ENCODE results near the gene DENND1B. TPM values are rescaled to one million over a fixed set of nuclear protein-coding genes. Genes with fewer than 3 reads are reported as not detected.

The DENND1B gene
- total and polyA plus RNA-seq, 2 of the 8 experiments (the other 6 are each of a cell fraction or from before 2014, with no cell fraction given): 0.74 to 3.3 TPM

DNA sequence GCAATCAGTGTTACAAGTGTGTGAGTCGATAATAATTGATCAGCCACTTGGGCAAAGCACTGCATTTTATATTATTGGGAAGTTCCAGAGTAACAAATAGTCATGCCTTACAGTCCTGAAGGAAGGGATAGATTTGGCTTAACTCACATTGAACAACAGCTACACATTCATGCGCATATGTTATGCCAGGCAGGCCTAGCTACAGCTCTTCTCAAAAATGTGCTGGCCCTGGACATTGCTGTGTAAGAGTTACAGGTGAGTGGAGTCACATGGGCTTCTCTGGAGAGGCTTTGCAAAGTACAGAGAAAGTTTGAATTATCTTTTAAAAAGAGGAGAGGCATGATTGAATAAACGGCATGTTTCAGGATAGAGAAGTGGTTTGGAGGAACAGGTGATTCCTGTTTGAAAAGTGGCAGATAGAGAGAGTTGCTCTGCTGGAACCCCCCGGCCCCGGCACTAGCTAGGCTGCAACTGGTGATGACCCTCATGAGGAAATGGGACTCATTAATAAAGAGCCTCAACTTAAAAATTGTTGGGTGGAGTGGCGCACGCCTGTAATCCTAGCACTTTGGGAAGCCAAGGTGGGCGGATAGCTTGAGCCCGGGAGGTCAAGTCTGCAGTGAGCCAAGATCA, 306.6 kb downstream of the DENND1B start (continued):
- TF ChIP-seq TBP (IDR thresholded peaks at IDR 0.05; ENCODE audit: low read depth, low read length) (no peak), KDM1A (IDR thresholded peaks at IDR 0.05; ENCODE audit: borderline replicate concordance, low read length) (no peak), SIRT6 (IDR thresholded peaks at IDR 0.05; ENCODE audit: low read length) (no peak), RAD21 (IDR thresholded peaks at IDR 0.05 in 1 of 2, conservative IDR thresholded peaks at IDR 0.05 in 1 of 2; ENCODE audit: low read depth in 2 of 2, low read length in 2 of 2) (no peak), SIN3A (conservative IDR thresholded peaks at IDR 0.05 in 1 of 2, IDR thresholded peaks at IDR 0.05 in 1 of 2; ENCODE audit: low read depth in 1 of 2, low read length in 2 of 2) (no peak), EP300 (IDR thresholded peaks at IDR 0.05; ENCODE audit: borderline replicate concordance in 1 of 2, low read depth in 2 of 2, low read length in 2 of 2) (no peak)

Data from H1 (cell line).